HEK293 (cell line): Measurements from ENCODE around the gene LRP1B.

Source experiments
- CTCF ChIA-PET: fragments of 350-600 bp; formaldehyde crosslinking; extraction: SDS; loops from one replicate; lab custom pipeline; 2021; ENCODE audit warnings: antibody characterized with exemption; lab: Yijun Ruan, JAX
- POLR2A ChIA-PET: fragments of 300-600 bp; formaldehyde crosslinking; extraction: SDS; loops from one replicate; lab custom pipeline; 2020; ENCODE audit warnings: antibody characterized with exemption, inconsistent platforms; lab: Yijun Ruan, JAX
- H3K27ac ChIP-seq: fragments of 200-500 bp; sonication (Bioruptor generic); 2 replicates; pipeline ENCODE4 v1.5.1; 2014; ENCODE audit warnings: low read depth, low read length, control low read depth, inconsistent platforms; ENCODE audit errors: extremely low read depth
- H3K36me3 ChIP-seq, 2 experiments: fragments of 200-500 bp in 1 of 2; sonication (Bioruptor generic) in 1 of 2; 1 replicate in 1 of 2; 2 replicates in 1 of 2; pipeline ENCODE4 v1.5.1; 2014 to 2017; ENCODE audit warnings: inconsistent platforms in 2 of 2, low read length in 2 of 2; ENCODE audit not compliant: control insufficient read depth in 2 of 2, insufficient read depth in 1 of 2
- H3K4me1 ChIP-seq: fragments of 200-500 bp; sonication (Bioruptor generic); 2 replicates; pipeline ENCODE4 v1.5.1; 2014; ENCODE audit warnings: mild to moderate bottlenecking, low read length, inconsistent platforms; ENCODE audit not compliant: control insufficient read depth, insufficient read depth
- H3K4me3 ChIP-seq: 2 replicates; pipeline ENCODE4 v1.5.1; 2011; ENCODE audit warnings: low read depth, mild to moderate bottlenecking, control low read depth, low read length, moderate library complexity
- H3K9me3 ChIP-seq: fragments of 200-500 bp; sonication (Bioruptor generic); 2 replicates; pipeline ENCODE4 v1.5.1; 2014; ENCODE audit warnings: low read depth, low read length, inconsistent platforms; ENCODE audit not compliant: control insufficient read depth, insufficient read depth
- GLIS2 ChIP-seq: fragments of 450-650 bp; formaldehyde crosslinking; IDR thresholded peaks from 2 replicates; pipeline ENCODE4 v1.5.1; 2016; ENCODE audit warnings: missing biosample characterization, missing genetic modification characterization
- IKZF3 ChIP-seq: fragments of 450-650 bp; IDR thresholded peaks from 2 replicates; pipeline ENCODE4 v1.5.0; 2018; ENCODE audit warnings: missing biosample characterization, mild to moderate bottlenecking, missing genetic modification characterization, moderate library complexity
- OSR2 ChIP-seq: fragments of 450-650 bp; formaldehyde crosslinking; IDR thresholded peaks from 2 replicates; pipeline ENCODE4 v1.5.1; 2016; ENCODE audit warnings: missing biosample characterization, missing genetic modification characterization
- ZNF155 ChIP-seq: fragments of 450-650 bp; formaldehyde crosslinking; IDR thresholded peaks from 2 replicates; pipeline ENCODE4 v1.5.1; 2016; ENCODE audit warnings: missing biosample characterization, missing genetic modification characterization
- ZNF561 ChIP-seq: fragments of 450-650 bp; IDR thresholded peaks from 2 replicates; pipeline ENCODE4 v1.5.1; 2018; ENCODE audit warnings: missing biosample characterization, missing genetic modification characterization, borderline replicate concordance
- ZNF621 ChIP-seq: fragments of 450-650 bp; formaldehyde crosslinking; IDR thresholded peaks from 2 replicates; pipeline ENCODE4 v1.5.1; 2017; ENCODE audit warnings: missing biosample characterization, missing genetic modification characterization
- ZNF654 ChIP-seq: fragments of 450-650 bp; formaldehyde crosslinking; IDR thresholded peaks from 2 replicates; pipeline ENCODE4 v1.5.1; 2016; ENCODE audit warnings: low read depth, missing biosample characterization, missing genetic modification characterization
- ZNF776 ChIP-seq: fragments of 450-650 bp; formaldehyde crosslinking; IDR thresholded peaks from 2 replicates; pipeline ENCODE4 v1.5.0; 2017; ENCODE audit warnings: missing biosample characterization, missing genetic modification characterization, borderline replicate concordance
- TF ChIP-seq, protein P1 (sequence below): sonication (generic); formaldehyde crosslinking; IDR thresholded peaks from 2 replicates; pipeline ENCODE4 v1.8.1; 2022; ENCODE audit warnings: mild to moderate bottlenecking, moderate library complexity, missing genetic modification reagents
- TF ChIP-seq, protein P2 (sequence below): fragments of 450-650 bp; formaldehyde crosslinking; IDR thresholded peaks from 2 replicates; pipeline ENCODE4 v1.5.1; 2017; ENCODE audit warnings: missing biosample characterization, missing genetic modification characterization
- TF ChIP-seq, protein P3 (sequence below): fragments of 450-650 bp; formaldehyde crosslinking; IDR thresholded peaks from 2 replicates; pipeline ENCODE4 v1.5.1; 2016; ENCODE audit warnings: missing biosample characterization, missing genetic modification characterization
- TF ChIP-seq, protein P4 (sequence below): fragments of 450-650 bp; formaldehyde crosslinking; IDR thresholded peaks from 2 replicates; pipeline ENCODE4 v1.5.1; 2016; ENCODE audit warnings: missing biosample characterization, missing genetic modification characterization
- TF ChIP-seq, protein P5 (sequence below): fragments of 450-650 bp; formaldehyde crosslinking; IDR thresholded peaks from 2 replicates; pipeline ENCODE4 v1.5.1; 2016; ENCODE audit warnings: missing biosample characterization, missing genetic modification characterization, borderline replicate concordance

The LRP1B gene

DNA sequence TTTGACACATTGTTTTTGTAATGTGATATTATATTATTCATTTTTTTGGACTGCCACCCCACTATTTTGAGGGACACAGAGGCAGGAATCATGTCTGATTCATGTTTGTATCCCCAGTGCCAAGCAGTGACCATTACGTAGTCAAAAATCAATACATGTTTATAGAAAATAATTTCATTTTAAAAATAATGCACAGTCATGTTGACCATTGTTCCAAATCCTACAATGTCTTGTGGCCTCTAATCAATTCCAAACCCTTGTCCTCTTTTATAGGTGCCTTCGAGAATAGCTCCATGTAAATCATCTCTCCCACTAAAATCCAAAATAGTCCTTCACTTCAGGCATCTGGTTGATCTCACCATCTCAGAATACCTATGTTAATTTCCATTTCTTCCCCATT is 454.7 kb downstream of the LRP1B start (continued):
- TF ChIP-seq, protein P1, sequence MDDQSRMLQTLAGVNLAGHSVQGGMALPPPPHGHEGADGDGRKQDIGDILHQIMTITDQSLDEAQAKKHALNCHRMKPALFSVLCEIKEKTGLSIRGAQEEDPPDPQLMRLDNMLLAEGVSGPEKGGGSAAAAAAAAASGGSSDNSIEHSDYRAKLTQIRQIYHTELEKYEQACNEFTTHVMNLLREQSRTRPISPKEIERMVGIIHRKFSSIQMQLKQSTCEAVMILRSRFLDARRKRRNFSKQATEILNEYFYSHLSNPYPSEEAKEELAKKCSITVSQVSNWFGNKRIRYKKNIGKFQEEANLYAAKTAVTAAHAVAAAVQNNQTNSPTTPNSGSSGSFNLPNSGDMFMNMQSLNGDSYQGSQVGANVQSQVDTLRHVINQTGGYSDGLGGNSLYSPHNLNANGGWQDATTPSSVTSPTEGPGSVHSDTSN (CRISPR knock-in tag), result no peak
- TF ChIP-seq, protein P2, sequence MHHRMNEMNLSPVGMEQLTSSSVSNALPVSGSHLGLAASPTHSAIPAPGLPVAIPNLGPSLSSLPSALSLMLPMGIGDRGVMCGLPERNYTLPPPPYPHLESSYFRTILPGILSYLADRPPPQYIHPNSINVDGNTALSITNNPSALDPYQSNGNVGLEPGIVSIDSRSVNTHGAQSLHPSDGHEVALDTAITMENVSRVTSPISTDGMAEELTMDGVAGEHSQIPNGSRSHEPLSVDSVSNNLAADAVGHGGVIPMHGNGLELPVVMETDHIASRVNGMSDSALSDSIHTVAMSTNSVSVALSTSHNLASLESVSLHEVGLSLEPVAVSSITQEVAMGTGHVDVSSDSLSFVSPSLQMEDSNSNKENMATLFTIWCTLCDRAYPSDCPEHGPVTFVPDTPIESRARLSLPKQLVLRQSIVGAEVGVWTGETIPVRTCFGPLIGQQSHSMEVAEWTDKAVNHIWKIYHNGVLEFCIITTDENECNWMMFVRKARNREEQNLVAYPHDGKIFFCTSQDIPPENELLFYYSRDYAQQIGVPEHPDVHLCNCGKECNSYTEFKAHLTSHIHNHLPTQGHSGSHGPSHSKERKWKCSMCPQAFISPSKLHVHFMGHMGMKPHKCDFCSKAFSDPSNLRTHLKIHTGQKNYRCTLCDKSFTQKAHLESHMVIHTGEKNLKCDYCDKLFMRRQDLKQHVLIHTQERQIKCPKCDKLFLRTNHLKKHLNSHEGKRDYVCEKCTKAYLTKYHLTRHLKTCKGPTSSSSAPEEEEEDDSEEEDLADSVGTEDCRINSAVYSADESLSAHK (tag by site-specific recombination), result no peak

DNA sequence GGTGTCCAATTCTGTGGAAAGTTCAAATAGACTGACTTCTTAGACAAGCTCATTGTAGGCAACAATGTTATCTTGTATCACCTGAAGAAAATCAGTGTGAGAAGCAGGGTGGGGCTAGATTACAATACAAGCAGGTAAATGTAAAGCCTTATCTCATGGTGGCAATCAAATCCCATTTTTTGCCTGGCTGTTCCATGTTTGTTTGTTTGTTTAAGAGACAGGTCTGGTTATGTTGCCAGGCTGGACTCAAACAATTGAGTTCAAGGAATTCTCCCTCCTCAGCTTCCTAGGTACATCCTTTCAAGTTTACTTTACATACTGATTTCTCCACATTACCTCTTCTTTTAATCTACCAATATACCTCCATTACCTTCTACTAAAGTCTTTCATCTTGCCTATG is 464.6 kb downstream of the LRP1B start:
- 0 out of 2 replicates have a peak, but pooled peaks cover 2% of the 10 kb centered on the region for H3K4me1 ChIP-seq
- TF ChIP-seq ZNF654 (tag by site-specific recombination) (no peak), ZNF155 (no peak), GLIS2 (no peak), OSR2 (tag by site-specific recombination) (no peak), IKZF3 (tag by site-specific recombination) (no peak), ZNF621 (tag by site-specific recombination) (no peak), ZNF561 (tag by site-specific recombination) (no peak), ZNF776 (no peak)
- TF ChIP-seq, protein P3, sequence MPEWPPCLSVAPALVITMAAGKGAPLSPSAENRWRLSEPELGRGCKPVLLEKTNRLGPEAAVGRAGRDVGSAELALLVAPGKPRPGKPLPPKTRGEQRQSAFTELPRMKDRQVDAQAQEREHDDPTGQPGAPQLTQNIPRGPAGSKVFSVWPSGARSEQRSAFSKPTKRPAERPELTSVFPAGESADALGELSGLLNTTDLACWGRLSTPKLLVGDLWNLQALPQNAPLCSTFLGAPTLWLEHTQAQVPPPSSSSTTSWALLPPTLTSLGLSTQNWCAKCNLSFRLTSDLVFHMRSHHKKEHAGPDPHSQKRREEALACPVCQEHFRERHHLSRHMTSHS (tag by site-specific recombination), result no peak
- TF ChIP-seq, protein P4, sequence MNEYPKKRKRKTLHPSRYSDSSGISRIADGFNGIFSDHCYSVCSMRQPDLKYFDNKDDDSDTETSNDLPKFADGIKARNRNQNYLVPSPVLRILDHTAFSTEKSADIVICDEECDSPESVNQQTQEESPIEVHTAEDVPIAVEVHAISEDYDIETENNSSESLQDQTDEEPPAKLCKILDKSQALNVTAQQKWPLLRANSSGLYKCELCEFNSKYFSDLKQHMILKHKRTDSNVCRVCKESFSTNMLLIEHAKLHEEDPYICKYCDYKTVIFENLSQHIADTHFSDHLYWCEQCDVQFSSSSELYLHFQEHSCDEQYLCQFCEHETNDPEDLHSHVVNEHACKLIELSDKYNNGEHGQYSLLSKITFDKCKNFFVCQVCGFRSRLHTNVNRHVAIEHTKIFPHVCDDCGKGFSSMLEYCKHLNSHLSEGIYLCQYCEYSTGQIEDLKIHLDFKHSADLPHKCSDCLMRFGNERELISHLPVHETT, result no peak
- TF ChIP-seq, protein P5, sequence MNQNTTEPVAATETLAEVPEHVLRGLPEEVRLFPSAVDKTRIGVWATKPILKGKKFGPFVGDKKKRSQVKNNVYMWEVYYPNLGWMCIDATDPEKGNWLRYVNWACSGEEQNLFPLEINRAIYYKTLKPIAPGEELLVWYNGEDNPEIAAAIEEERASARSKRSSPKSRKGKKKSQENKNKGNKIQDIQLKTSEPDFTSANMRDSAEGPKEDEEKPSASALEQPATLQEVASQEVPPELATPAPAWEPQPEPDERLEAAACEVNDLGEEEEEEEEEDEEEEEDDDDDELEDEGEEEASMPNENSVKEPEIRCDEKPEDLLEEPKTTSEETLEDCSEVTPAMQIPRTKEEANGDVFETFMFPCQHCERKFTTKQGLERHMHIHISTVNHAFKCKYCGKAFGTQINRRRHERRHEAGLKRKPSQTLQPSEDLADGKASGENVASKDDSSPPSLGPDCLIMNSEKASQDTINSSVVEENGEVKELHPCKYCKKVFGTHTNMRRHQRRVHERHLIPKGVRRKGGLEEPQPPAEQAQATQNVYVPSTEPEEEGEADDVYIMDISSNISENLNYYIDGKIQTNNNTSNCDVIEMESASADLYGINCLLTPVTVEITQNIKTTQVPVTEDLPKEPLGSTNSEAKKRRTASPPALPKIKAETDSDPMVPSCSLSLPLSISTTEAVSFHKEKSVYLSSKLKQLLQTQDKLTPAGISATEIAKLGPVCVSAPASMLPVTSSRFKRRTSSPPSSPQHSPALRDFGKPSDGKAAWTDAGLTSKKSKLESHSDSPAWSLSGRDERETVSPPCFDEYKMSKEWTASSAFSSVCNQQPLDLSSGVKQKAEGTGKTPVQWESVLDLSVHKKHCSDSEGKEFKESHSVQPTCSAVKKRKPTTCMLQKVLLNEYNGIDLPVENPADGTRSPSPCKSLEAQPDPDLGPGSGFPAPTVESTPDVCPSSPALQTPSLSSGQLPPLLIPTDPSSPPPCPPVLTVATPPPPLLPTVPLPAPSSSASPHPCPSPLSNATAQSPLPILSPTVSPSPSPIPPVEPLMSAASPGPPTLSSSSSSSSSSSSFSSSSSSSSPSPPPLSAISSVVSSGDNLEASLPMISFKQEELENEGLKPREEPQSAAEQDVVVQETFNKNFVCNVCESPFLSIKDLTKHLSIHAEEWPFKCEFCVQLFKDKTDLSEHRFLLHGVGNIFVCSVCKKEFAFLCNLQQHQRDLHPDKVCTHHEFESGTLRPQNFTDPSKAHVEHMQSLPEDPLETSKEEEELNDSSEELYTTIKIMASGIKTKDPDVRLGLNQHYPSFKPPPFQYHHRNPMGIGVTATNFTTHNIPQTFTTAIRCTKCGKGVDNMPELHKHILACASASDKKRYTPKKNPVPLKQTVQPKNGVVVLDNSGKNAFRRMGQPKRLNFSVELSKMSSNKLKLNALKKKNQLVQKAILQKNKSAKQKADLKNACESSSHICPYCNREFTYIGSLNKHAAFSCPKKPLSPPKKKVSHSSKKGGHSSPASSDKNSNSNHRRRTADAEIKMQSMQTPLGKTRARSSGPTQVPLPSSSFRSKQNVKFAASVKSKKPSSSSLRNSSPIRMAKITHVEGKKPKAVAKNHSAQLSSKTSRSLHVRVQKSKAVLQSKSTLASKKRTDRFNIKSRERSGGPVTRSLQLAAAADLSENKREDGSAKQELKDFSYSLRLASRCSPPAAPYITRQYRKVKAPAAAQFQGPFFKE (tag by site-specific recombination), result no peak
- H3K9me3 ChIP-seq, result no peaks in the 10 kb centered on the region
- POLR2A ChIA-PET, result no interaction called here
- no peak overlapping the region for H3K4me3 ChIP-seq
- CTCF ChIA-PET, result no interaction called here
- no peak overlapping the region for H3K27ac ChIP-seq
- H3K36me3 ChIP-seq, result no peaks in the 10 kb centered on the region
